ENCODE results near the gene DTD1.

DNA sequence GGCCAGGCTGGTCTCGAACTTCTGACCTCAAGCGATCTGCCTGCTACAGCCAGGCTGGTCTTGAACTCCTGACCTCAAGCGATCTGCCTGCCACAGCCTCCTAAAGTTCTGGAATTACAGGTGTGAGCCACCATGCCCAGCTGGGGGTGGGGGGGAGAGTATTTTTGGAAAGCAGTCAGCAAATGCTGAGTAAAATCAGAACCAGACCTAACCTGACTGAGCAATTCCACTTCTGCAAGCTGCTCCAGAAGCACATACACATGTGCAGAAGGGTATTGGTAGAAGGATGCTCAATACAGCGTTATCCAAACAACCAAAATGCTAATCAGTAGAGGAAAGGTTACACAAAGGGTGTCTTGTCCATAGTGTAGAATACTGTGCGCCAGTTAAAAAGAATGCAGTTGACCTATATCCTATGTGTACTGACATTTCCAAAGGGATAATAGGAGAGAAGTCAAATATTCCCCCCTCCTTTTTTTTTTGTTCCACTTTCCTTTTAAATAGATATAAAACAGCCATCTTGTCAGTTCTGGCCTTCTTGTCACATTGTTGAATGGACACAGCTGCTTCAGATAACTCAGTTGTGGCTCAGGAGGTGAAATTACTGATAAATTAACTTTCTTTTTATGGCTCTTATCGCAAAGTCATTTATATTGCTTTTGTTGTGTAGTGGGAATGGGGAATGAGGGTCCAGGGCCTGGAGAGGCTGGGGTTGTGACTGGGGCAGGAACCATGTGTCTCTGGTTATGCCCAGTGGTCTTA lies 74.6 kb downstream of the DTD1 start:
- TF ChIP-seq CTCF (IDR thresholded peaks at IDR 0.05) (no peak), EP300 (IDR thresholded peaks at IDR 0.05) (no peak)

Data from gastroesophageal sphincter (tissue), 3 donors.